ENCODE data around the gene MAPK12. TPM values are rescaled to one million over a fixed set of nuclear protein-coding genes. Genes with fewer than 3 reads are reported as not detected.
A peak's percentile ranks its signal among the peaks of the same experiment; 100 is the strongest.

The MAPK12 gene
- total and polyA plus RNA-seq, 9 of the 15 experiments (the other 6 are each of a cell fraction or from before 2014, with no cell fraction given): 0.79 to 71.5 (median 32.8) TPM

- TF ChIP-seq ATF4 (CRISPR knock-in tag; IDR thresholded peaks at IDR 0.05) (no peak), CTCF (IDR thresholded peaks at IDR 0.05 in 2 of 3, conservative IDR thresholded peaks at IDR 0.05 in 1 of 3; ENCODE audit: insufficient read depth in 2 of 3, low read depth in 1 of 3, low read length in 3 of 3) (0 out of 6 replicates have a peak, but pooled peaks of 1 of the 3 experiments have one; percentile 20), ERF (CRISPR knock-in tag; IDR thresholded peaks at IDR 0.05) (no peak)
- WGBS (ENCODE audit: insufficient coverage, low coverage, missing lambda C conversion rate): 91% methylated on average over 14 of the region's 20 CpGs
- ChIA-PET CTCF (ENCODE audit: low intra/inter-chr PET ratio) (no interaction called here), POLR2A (no interaction called here)
- Histone ChIP-seq H3K79me2 (ENCODE audit: control insufficient read depth, insufficient read depth, low read length) (peaks cover 62% of the 10 kb centered on the region), H2AFZ (ENCODE audit: low read depth, low read length) (no peak overlapping the region), H3K9me1 (ENCODE audit: control insufficient read depth, insufficient read depth, low read length) (no peaks in the 10 kb centered on the region), H3K27me3 (ENCODE audit: control insufficient read depth in 2 of 2, insufficient read depth in 2 of 2, low read length in 2 of 2) (no peaks in the 10 kb centered on the region), H3K4me1 (replicated peaks in 1 of 2; ENCODE audit: control insufficient read depth in 2 of 2, insufficient read depth in 2 of 2, low read length in 2 of 2) (peaks cover 9 to 68% of the 10 kb centered on the region in 2 experiments), H3K27ac (ENCODE audit: extremely low read depth, low read depth, low read length) (no peak overlapping the region), H3K9me3 (replicated peaks; ENCODE audit: control insufficient read depth, insufficient read depth, low read depth, low read length) (no peaks in the 10 kb centered on the region), H4K20me1 (replicated peaks; ENCODE audit: control insufficient read depth, insufficient read depth, low read length) (peaks cover 11% of the 10 kb centered on the region), H3K4me3 (no peak overlapping the region; the same call in 1 of the 2 replicates), H3K9ac (ENCODE audit: insufficient read depth in 1 of 2, low read depth in 2 of 2, low read length in 2 of 2) (peak overlapping the region in 1 of 2 experiments; percentile 93; a peak in 2 of 4 replicates), H3K36me3 (ENCODE audit: control insufficient read depth, insufficient read depth, low read length) (peaks cover 36% of the 10 kb centered on the region; the same call in 2 of the 3 replicates), H3K4me2 (ENCODE audit: insufficient read depth, low read length) (no peak overlapping the region)
- no TSS peak for BruUV-seq (replicated peaks)
- intact Hi-C loops (cut with micrococcal nuclease) (no loop called here), in situ Hi-C loops (cut with MboI) (no loop called here)
- ATAC-seq: no peak
- FAIRE-seq: no peak
- DNase-seq (ENCODE audit: extremely low read depth in 1 of 4, low spot score in 3 of 4): no peak
Observed at GRCh38 chr22:50246242-50247175, 15.0 kb downstream of the MAPK12 start.
